NB4 (cell line): ENCODE data around the gene ZNF234.
A peak's percentile ranks its signal among the peaks of the same experiment; 100 is the strongest.

Experiments used
- MYC ChIP-seq: IDR thresholded peaks from 2 replicates; pipeline ENCODE4 v1.6.1; 2011; ENCODE audit warnings: low read depth, low read length
- POLR2A ChIP-seq: IDR thresholded peaks from 2 replicates; pipeline ENCODE4 v1.6.1; 2011; ENCODE audit warnings: mild to moderate bottlenecking; ENCODE audit not compliant: insufficient read length; ENCODE audit errors: extremely low read depth
- TF ChIP-seq, protein P1 (sequence below): IDR thresholded peaks from one replicate; pipeline ENCODE4 v1.5.1; 2012; ENCODE audit warnings: low read depth, low read length
- TF ChIP-seq, protein P2 (sequence below): IDR thresholded peaks from 2 replicates; pipeline ENCODE4 v1.6.1; 2011; ENCODE audit warnings: low read depth, low read length

DNA sequence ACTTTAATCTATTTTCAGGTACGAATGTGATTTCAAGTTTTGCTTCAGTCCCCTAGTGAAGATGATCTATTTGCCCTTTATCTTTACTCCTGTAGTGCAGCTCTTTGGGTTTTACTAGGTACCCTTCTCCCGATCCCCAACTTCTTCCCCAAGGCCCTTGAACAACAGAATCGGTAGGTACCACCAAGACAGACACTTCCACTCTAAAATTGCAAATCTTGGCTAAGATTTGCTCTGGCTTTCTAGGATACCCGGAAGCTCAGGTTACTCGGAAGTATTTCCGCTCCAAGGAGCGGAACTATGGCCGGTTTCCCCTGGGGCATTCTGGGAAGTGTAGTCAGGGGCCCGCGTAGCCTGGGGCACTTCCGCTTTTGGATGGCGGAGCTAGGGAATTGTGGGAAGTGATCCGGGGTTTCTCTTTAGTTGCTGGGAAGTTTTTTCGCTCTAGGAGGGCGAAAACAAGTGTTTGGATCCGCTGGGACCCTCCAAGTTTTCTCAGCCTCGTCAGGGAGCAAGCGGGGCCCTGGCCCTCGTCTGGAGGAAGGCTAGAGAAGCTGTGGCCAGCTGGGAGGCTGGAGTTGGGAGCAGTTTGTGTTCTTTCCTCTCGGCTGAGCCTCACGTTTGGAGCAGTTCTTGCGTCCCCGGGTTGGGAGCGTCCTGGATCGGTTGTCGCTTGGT, 65.9 kb downstream of the ZNF234 start:
- TF ChIP-seq, protein P1, sequence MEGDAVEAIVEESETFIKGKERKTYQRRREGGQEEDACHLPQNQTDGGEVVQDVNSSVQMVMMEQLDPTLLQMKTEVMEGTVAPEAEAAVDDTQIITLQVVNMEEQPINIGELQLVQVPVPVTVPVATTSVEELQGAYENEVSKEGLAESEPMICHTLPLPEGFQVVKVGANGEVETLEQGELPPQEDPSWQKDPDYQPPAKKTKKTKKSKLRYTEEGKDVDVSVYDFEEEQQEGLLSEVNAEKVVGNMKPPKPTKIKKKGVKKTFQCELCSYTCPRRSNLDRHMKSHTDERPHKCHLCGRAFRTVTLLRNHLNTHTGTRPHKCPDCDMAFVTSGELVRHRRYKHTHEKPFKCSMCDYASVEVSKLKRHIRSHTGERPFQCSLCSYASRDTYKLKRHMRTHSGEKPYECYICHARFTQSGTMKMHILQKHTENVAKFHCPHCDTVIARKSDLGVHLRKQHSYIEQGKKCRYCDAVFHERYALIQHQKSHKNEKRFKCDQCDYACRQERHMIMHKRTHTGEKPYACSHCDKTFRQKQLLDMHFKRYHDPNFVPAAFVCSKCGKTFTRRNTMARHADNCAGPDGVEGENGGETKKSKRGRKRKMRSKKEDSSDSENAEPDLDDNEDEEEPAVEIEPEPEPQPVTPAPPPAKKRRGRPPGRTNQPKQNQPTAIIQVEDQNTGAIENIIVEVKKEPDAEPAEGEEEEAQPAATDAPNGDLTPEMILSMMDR, result no peak
- TF ChIP-seq POLR2A, result peak; percentile 17
- TF ChIP-seq, protein P2, sequence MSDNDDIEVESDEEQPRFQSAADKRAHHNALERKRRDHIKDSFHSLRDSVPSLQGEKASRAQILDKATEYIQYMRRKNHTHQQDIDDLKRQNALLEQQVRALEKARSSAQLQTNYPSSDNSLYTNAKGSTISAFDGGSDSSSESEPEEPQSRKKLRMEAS, result no peak
- TF ChIP-seq MYC, result no peak
